SJSA1 (cell line): ENCODE measurements around the gene SAMD10. TPM values are rescaled to one million over a fixed set of nuclear protein-coding genes. Genes with fewer than 3 reads are reported as not detected.

Experiments used
- DNase-seq, 2 experiments: peaks; one replicate each; pipeline ENCODE4 v3.0.0-alpha.2; 2015 to 2020; ENCODE audit warnings: low spot score in 2 of 2, low read depth in 1 of 2
- H3K27ac ChIP-seq: fragments of 250-450 bp; sonication (Bioruptor Pico); 2 replicates; pipeline ENCODE4 v1.5.1; 2020; ENCODE audit warnings: mild to moderate bottlenecking, moderate library complexity
- H3K27me3 ChIP-seq: fragments of 250-450 bp; sonication (Bioruptor Pico); replicated peaks from 2 replicates; pipeline ENCODE4 v1.5.1; 2020; ENCODE audit warnings: mild to moderate bottlenecking, moderate library complexity
- H3K36me3 ChIP-seq: fragments of 250-450 bp; sonication (Bioruptor Pico); 2 replicates; pipeline ENCODE4 v1.5.1; 2020; ENCODE audit warnings: mild to moderate bottlenecking
- H3K4me1 ChIP-seq: fragments of 250-450 bp; sonication (Bioruptor Pico); replicated peaks from 2 replicates; pipeline ENCODE4 v1.6.1; 2021; ENCODE audit warnings: mild to moderate bottlenecking
- H3K4me3 ChIP-seq: fragments of 250-450 bp; sonication (Bioruptor Pico); 2 replicates; pipeline ENCODE4 v1.5.1; 2020; ENCODE audit warnings: mild to moderate bottlenecking
- H3K9me3 ChIP-seq: fragments of 250-450 bp; sonication (Bioruptor Pico); replicated peaks from 2 replicates; pipeline ENCODE4 v1.5.1; 2020; ENCODE audit warnings: mild to moderate bottlenecking
- total RNA-seq: library from RNA; depleted of rRNA; stranded (reverse); fragments of >200 nt; shearing (Covaris generic); gene quantifications from 2 replicates; pipeline ENCODE4 v1.2.3, GENCODE V29; 2014

The SAMD10 gene
- total RNA-seq, 1 experiment from 2014 or later = 0.47 TPM

DNA sequence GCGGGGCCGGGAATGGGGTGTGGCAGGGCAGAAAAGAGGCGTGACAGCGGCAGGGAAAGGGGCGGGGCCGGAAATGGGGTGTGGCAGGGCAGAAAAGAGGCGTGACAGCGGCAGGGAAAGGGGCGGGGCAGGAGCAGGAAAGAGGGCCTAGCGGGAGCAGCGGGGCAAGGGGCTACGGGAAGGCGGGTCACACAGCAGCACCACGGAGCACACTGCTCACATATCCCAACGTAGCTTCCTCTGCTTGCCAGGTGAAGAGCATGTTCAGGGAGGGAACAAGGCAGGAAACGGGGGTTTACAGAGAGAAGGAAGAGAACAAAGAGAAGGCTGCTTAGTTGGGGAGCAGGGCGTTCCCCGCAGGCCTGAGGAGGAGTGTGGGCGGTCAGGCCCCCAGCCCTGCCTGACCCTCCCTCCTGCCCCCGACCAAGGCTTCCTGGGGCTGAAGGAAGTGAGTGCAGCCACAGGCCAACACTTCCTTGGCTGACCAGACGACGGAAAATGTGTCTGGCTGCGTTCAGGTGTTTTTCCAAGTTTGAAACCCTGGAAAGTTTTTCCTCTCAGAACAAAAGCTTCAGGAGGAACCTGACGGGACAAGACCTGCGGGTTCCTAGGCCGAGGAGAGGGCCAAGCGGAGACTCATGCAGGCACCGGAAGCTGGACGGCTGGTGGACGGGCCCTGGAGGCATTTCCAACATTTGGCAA lies 37.0 kb downstream of the SAMD10 start:
- no peaks in the 10 kb centered on the region for H3K27me3 ChIP-seq
- H3K36me3 ChIP-seq = peaks cover 73% of the 10 kb centered on the region
- H3K9me3 ChIP-seq = no peaks in the 10 kb centered on the region
- no peak for DNase-seq
- H3K4me1 ChIP-seq = no peaks in the 10 kb centered on the region
- no peak overlapping the region for H3K27ac ChIP-seq
- no peak overlapping the region for H3K4me3 ChIP-seq

DNA sequence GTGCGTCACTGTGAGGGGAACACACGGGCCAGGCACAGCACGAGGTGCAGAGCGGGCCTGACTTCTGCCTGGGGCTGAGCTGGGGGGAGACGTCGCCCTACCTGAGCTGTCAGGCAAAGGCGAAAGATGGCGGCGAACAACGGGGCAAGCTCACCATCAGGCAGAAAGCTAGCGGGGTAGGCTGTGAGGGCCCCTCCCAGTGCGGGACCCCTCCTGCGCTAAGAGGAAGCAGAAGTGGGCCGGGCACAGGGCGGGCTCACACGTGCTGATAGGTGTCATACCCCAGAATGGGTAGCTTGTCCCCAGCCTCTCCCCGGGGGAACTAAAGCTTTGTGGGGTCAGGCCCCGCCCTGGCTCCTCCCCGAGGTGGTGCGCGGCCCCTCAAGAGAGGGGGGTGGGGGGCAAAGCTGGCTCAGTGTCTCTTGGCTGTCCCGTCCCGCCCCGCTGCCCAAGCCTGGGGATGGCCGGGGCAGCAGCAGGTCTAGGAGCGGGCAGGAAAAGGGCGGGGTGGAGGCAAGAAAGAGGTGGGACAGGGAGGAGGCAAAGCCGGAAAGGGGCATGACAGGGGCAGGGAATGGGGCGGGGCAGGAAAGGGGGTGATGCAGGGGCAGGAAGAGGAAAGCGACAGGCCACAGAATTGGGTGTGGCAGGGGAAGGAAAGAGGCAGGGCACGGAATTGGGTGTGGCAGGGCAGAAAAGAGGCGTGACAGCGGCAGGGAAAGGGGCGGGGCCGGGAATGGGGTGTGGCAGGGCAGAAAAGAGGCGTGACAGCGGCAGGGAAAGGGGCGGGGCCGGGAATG lies 38.0 kb downstream of the SAMD10 start:
- Histone ChIP-seq H3K4me1 (no peaks in the 10 kb centered on the region), H3K36me3 (peaks cover 74% of the 10 kb centered on the region), H3K9me3 (no peaks in the 10 kb centered on the region), H3K27me3 (no peaks in the 10 kb centered on the region), H3K27ac (no peak overlapping the region), H3K4me3 (no peak overlapping the region)
- DNase-seq = no peak

DNA sequence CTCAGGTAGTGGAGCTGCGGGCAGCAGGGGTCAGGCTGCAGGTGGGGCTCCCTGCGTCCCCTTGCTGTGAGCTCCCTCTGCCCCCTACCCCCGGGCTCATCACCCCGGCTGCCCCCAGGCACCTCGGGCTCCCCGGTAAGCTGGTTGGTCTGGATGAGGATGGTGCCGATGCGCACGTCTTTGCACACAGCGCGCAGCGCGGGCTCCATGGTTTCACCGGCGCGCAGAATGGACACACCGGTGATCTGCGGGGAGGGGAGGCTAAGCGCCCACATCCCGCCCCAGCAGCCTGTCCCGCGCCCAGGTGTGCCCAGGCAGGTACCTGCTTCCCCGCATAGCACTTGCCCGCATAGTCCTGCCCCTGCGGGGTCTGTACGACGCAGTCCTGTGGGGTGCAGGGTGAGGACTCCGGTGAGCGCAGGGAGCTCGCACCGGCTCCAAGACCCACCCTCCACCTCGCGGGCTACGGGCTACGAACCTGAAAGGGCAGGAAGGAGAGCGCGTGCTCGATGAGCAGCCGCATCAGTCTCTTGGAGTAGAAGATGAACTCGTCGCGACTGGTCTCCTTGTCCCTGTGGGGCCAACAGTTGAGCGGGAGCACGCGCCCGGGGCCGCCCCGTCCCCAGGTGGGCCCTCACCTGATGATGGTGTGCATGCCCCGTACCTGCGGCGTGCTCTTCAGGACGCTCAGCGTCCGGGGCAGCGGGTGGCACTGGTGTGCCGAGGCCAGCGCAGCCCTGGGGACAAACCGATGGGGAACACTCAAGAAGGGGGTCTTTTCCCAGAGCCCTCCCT lies 38.8 kb downstream of the SAMD10 start:
- Histone ChIP-seq H3K27ac (no peak overlapping the region), H3K4me1 (no peaks in the 10 kb centered on the region), H3K36me3 (peaks cover 72% of the 10 kb centered on the region), H3K27me3 (no peaks in the 10 kb centered on the region), H3K9me3 (no peaks in the 10 kb centered on the region), H3K4me3 (no peak overlapping the region)
- no peak for DNase-seq

DNA sequence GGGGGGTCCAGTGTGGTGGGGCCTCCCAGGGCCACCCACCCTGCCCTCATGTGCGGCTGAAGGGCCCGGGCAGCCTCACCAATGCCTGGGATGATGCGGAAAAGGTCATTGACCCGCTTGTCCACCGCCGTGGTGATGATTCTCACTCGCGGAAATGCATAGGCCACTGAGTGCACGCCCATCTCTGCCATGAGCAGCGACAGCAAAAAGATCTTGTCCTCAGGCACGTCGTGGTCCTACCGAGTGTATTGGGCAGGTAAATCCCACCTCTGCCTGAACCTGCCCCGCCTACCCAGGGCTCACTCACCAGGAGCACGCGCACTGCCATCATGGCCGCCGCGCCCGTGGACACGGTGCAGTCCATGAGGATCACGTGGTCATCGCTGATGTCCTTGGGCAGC lies 39.4 kb downstream of the SAMD10 start:
- DNase-seq = no peak
- Histone ChIP-seq H3K4me3 (no peak overlapping the region), H3K27me3 (no peaks in the 10 kb centered on the region), H3K9me3 (no peaks in the 10 kb centered on the region), H3K36me3 (peaks cover 72% of the 10 kb centered on the region), H3K4me1 (no peaks in the 10 kb centered on the region), H3K27ac (no peak overlapping the region)

DNA sequence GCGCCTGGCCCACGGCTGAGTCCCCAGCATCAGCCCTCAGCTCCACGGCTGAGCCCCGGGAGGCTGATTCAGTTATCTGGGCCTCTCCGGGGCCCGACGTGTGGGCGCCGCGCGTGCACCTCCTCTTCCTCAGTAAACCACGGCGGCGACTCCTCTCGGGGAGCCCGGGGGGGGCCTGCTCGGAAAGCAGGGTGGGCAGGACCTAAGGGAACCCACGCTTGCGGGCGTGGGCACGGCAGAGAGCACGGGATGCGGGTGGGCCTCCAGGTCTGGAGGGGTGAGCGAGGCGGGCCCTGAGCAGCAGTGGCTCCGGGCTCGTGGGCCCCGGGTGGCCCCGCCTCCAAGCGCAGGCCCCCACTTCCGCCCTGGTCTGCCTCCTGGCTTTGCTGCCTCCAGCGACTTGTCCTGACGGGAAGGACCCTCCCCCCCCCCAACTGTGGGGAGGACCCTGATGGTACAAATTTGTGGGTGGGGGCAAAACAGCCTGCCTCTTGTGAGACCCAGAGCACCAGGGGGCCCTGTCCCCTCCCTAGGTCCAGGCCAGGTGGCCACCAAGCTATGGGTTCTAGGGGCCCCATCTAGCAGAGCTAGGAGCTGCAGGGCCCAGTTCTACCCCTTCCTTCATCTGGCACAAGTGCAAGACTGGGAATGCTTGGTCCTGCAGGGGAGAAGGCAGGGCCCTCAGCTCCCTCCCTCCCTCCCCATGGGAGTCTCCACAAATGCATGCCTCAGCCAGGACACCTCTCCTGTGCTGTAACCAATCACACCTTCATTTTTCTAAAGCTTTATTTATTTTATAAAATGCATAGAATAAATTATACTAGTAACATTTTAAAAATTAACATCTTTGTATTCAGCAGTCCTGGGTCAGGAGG lies 40.1 kb downstream of the SAMD10 start:
- DNase-seq = no peak
- Histone ChIP-seq H3K36me3 (peaks cover 72% of the 10 kb centered on the region), H3K4me3 (no peak overlapping the region), H3K9me3 (no peaks in the 10 kb centered on the region), H3K27me3 (no peaks in the 10 kb centered on the region), H3K4me1 (no peaks in the 10 kb centered on the region), H3K27ac (no peak overlapping the region)

DNA sequence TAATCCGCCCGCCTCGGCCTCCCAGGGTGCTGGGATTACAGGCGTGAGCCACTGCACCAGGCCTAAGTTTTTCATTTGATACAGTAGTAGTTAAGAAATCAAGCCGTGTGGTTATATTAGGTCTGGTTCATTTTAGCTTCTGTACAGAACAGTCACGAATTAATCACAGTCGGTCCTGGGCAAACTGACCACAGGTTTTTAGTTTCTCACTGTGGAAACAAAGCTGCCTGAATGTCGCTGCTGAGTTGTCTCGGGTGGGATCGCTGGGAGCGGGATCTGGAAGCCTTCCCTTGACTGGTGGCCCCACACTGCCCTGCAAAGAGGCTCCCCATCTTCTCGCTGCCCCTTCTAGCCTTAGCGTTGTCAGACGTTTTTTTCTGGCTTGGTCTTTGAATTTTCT lies 41.8 kb downstream of the SAMD10 start:
- no peak for DNase-seq
- Histone ChIP-seq H3K4me1 (no peaks in the 10 kb centered on the region), H3K27ac (no peak overlapping the region), H3K4me3 (no peak overlapping the region), H3K9me3 (no peaks in the 10 kb centered on the region), H3K27me3 (no peaks in the 10 kb centered on the region), H3K36me3 (peaks cover 64% of the 10 kb centered on the region)

DNA sequence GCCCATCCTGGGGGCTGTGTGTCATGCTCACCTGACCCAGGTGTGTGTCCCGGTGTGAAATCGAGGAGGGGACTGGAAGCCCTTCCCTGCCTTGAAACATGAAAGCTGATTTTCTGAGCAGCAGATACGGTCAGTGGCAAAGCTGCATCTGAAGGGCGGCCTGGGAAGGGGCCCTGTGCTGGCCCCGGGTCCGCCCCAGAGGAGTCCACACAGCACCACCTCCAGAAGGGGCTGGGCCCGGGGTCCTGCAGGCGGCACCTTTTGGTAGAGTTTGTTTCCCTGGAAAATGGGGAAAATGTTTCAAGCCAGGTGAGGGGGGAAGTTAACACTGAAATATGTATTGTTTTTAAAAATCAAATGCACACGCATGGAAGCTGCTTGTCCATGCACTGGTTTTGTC lies 44.0 kb downstream of the SAMD10 start:
- Histone ChIP-seq H3K27me3 (no peaks in the 10 kb centered on the region), H3K4me3 (no peak overlapping the region), H3K9me3 (no peaks in the 10 kb centered on the region), H3K36me3 (peaks cover 70% of the 10 kb centered on the region), H3K4me1 (no peaks in the 10 kb centered on the region), H3K27ac (no peak overlapping the region)
- DNase-seq = no peak

DNA sequence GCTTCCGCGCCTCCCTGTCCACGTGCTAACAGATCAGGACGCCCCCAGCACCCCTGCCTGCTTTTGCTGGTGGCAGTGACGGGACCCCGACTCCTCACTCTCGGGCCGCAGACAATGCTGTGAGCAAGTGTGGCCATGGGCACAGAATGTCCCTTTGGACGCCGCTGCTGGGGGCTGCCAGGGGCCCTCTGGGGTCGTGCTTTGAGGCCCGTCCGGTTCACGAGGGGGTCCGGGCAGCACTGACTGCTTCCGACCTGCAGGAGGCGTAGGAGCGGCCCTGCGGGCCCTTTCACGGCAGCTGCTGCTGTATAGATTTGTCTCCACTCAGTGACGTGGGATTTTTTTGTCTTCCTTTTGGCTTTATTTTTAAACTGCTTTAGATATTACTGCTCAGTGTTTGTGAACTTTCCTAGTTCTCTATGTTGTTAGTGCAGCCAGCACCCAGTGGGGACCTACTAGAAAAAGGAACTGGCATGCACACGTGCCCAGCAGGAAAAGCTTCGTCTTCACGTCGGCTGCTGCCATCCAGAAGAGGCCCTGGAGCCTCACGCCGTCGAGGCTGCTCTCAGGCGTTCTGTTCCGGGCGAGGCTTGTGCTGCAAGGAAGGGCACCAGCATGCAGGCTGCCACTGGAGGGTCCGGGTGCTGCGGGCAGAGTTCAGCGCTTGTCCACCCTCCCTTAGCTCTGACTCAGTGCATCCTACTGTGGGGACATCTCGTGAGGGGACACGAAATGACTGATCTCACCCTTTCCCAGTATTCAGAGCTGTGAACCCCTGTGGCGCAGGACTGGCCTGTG lies 45.0 kb downstream of the SAMD10 start:
- H3K9me3 ChIP-seq = no peaks in the 10 kb centered on the region
- no peak overlapping the region for H3K27ac ChIP-seq
- no peak overlapping the region for H3K4me3 ChIP-seq
- H3K27me3 ChIP-seq = no peaks in the 10 kb centered on the region
- H3K36me3 ChIP-seq = peaks cover 71% of the 10 kb centered on the region
- DNase-seq = no peak
- H3K4me1 ChIP-seq = no peaks in the 10 kb centered on the region

DNA sequence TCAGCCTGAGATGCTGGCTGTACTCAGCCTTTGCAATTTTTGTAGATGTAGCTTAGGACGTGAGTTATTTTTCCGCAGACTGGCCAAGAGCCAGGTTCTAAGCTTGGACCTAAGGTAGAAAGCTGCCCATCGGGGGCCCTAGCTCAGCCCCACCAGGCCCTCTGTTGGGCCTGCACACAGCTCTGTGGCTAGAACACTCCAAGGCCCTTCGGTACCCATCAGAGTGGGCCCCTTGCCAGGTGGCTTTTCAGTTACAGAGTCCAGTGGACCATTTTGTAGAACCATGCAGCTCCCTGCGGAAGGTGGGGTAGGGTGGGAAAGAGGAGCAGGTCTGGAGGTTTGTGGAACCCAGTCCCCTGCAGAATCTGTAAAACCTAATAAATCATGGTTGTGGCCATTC lies 45.8 kb downstream of the SAMD10 start:
- Histone ChIP-seq H3K4me1 (no peaks in the 10 kb centered on the region), H3K27me3 (no peaks in the 10 kb centered on the region), H3K36me3 (peaks cover 70% of the 10 kb centered on the region), H3K27ac (no peak overlapping the region), H3K4me3 (no peak overlapping the region), H3K9me3 (no peaks in the 10 kb centered on the region)
- DNase-seq = no peak

DNA sequence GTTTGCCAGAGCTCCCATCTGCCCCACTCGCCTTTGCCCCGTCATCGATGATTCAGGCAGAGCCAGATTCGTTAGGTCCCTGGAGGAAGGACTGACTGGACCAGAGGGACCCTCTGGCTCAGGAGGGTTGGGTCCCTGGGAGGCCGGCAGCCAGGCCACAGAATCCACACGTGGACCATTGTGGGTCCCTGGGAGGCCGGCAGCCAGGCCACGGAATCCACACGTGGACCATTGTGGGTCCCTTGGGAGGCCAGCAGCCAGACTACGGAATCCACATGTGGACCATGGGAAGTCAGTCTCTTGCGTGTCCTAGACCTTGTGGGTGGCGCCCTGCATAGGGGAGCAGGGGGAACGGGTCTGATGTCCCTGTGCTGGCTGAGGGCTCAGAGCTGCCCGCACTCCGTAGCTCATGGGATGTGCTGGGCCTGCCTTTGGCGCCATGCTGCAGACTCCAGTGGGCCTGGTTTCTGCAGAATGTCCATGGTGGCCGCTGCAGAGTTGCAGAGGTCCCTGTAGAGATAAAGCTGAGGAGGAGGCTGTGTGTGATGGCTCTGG lies 46.8 kb downstream of the SAMD10 start:
- Histone ChIP-seq H3K4me3 (no peak overlapping the region), H3K27ac (no peak overlapping the region), H3K27me3 (no peaks in the 10 kb centered on the region), H3K36me3 (peaks cover 77% of the 10 kb centered on the region), H3K4me1 (no peaks in the 10 kb centered on the region), H3K9me3 (no peaks in the 10 kb centered on the region)
- DNase-seq = no peak

DNA sequence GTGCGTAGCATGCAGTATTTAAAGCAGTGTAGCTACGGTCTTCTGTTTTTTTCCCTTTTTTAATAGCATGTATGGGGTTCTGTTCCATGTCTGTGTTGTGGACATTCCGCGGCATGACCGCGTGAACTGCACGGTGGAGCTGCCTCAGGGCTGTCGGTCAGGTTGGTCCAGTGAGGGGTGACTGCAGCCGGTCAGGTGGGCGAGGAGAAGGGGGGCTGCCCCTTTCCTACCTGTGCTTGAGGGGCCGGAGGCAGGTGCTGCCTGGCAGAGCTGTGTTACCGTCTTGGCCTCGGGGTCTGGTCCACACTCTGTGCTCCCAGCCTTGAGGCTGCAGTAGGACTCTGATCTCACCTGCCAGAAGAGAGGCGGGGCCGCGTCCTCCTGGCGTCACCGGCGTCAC lies 47.7 kb downstream of the SAMD10 start:
- Histone ChIP-seq H3K27me3 (no peaks in the 10 kb centered on the region), H3K4me3 (no peak overlapping the region), H3K27ac (no peak overlapping the region), H3K4me1 (peaks cover 6% of the 10 kb centered on the region), H3K36me3 (peaks cover 79% of the 10 kb centered on the region), H3K9me3 (no peaks in the 10 kb centered on the region)
- DNase-seq = no peak

DNA sequence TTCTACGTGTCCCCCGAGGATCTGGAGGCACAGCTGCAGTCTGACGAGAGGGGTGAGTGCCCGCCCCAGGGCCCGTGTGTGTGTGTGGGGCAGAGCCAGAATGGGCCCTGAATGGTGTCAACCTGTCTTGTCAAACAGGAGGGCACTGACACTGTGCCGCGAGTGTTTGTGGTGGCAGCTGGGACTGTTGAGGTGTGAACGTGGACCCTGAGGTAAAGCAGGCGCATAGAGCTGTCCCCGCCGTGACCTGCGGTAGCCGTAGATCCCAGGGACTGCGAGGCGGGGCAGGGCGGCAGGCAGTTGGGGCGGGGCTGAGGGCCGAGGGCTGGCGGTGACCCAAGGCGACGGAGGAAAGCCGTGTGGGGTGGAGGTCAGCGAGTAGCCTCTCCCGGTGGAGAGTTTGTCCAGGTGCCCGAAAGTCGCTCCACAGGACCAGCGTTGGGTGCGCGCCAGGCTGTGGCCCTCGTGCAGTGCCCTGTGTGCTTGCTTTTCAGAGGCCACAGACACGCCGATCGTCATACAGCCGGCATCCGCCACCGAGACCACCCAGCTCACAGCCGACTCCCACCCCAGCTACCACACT lies 48.4 kb downstream of the SAMD10 start:
- Histone ChIP-seq H3K4me3 (no peak overlapping the region), H3K4me1 (peaks cover 9% of the 10 kb centered on the region), H3K27ac (no peak overlapping the region), H3K27me3 (no peaks in the 10 kb centered on the region), H3K9me3 (no peaks in the 10 kb centered on the region), H3K36me3 (peaks cover 86% of the 10 kb centered on the region)
- no peak for DNase-seq
